Cortex of kidney (tissue), 1 donor: Measurements from ENCODE around the gene DUOX1.

ENCODE experiments used
- DNase-seq: peaks from one replicate; lab custom pipeline; 2025; lab: John Stamatoyannopoulos, UW

DUOX1 gene

GRCh38 chr15:45168751-45169551 lies 39.2 kb downstream of the DUOX1 start:
- DNase-seq: no peak

- DNase-seq: no peak
Measured at GRCh38 chr15:45169608-45170480, 40.0 kb downstream of the DUOX1 start.

GRCh38 chr15:45171912-45172311 lies 42.1 kb downstream of the DUOX1 start:
- no peak for DNase-seq

GRCh38 chr15:45174069-45174468 lies 44.3 kb downstream of the DUOX1 start:
- no peak for DNase-seq

GRCh38 chr15:45174577-45174976 lies 44.8 kb downstream of the DUOX1 start:
- DNase-seq: no peak

- DNase-seq: no peak
Measured at GRCh38 chr15:45177285-45177684, 47.5 kb downstream of the DUOX1 start.

- no peak for DNase-seq
Measured at GRCh38 chr15:45179221-45179985, 49.6 kb downstream of the DUOX1 start.

- no peak for DNase-seq
Measured at GRCh38 chr15:45180201-45180600, 50.4 kb downstream of the DUOX1 start.

GRCh38 chr15:45180648-45181436 lies 51.0 kb downstream of the DUOX1 start:
- no peak for DNase-seq

- no peak for DNase-seq
Measured at GRCh38 chr15:45181491-45182285, 51.9 kb downstream of the DUOX1 start.

GRCh38 chr15:45182996-45183395 lies 53.2 kb downstream of the DUOX1 start:
- no peak for DNase-seq

- no peak for DNase-seq
Measured at GRCh38 chr15:45183511-45183910, 53.7 kb downstream of the DUOX1 start.

GRCh38 chr15:45184562-45185041 lies 54.8 kb downstream of the DUOX1 start:
- no peak for DNase-seq

- no peak for DNase-seq
Measured at GRCh38 chr15:45185069-45185779, 55.4 kb downstream of the DUOX1 start.

- no peak for DNase-seq
Measured at GRCh38 chr15:45185903-45186770, 56.3 kb downstream of the DUOX1 start.

- no peak for DNase-seq
Measured at GRCh38 chr15:45186771-45187577, 57.2 kb downstream of the DUOX1 start.

GRCh38 chr15:45187578-45187893 lies 57.7 kb downstream of the DUOX1 start:
- no peak for DNase-seq
